NCI-H524 treated with DMSO at 0.1 percent for 48 hours (cell line): ENCODE measurements around the gene PTGER2.

Source experiments
- DNase-seq: peaks from one replicate; lab custom pipeline; 2025; lab: John Stamatoyannopoulos, UW

Gene PTGER2

DNA sequence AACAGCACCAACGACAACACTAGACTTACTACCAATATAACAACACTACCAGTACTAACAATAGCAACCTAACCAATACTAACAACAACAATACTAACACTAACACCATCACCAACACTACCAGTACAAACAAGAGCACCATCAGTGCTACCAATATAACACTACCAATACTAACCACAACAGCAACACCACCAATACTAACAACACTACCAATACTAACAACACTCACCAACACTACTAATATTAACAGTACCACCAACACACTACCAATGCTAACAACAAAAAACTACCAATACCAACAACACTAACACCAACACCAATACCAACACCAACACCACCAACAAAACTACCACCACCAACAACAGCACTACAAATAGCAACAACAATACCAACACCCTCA is 25.1 kb downstream of the PTGER2 start:
- DNase-seq: no peak

DNA sequence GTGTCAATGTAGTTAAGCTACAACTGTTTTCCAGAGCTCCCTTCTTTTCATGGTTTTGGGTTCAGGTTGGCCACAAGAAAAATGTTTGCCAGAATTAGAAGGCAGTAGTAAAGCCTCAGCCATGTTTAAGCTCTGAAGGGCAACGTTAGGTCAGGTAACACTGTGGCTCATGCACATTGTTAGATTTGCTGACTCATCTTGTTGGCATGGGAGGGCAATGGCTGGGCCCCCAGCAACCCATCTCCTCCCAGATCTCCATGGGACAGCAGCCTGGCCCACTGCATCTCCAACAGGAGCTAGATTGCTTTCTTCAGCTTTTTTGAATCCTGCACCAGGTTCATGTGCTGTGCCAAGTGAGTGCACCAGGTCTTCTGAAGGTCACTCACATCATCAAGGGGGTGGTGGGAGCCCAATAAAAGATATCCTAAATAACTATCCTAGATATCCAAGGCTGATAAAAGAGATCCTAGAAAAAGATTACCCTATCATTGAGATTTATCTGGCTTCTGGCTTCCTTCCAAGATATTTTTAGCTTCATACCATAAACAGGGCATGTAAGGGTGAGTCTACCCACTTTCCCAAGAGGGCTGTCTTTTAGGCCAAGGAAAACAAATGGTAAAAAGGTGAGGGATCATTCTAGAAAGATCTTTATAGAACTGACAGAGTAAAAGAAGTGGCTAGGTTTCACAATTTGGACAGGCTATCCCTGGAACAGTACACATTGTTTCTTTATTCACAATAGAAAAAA is 28.9 kb downstream of the PTGER2 start:
- no peak for DNase-seq

DNA sequence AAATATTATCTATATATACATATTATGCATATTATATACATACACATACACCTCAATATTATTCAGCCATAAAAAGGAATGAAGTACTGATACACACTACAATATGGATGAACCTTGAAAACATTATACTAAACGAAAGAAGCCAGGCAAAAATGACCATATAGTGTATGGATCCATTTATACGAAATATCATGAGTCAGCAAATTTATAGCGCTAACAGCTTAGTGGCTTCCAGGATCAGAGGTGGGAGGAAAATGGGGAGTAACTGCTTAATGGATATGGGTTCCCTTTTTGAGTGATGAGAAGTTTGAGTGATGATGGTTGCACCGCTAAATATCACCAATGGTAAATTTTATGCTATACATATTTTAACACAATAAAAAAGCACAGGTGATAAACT is 32.7 kb downstream of the PTGER2 start:
- no peak for DNase-seq

DNA sequence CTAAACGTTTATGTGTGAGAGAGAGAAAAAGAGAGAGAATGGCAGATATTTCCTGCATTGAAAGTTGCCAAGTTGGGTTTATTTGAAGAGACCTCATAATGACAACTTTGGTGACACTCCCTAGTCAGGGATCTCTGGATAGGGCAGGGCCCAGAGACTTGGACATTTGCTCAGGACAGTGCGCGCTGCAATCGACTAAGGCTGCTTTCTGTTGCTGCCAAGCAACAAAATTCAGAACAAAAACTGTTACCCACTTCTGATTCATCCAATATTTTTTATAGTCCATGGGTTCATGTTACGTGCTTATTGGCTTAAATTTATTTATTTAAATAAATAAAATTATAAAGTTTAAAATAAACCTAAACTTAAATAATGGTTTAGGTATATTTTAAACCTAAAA is 34.2 kb downstream of the PTGER2 start:
- DNase-seq: no peak

GRCh38 chr14:52348776-52349175 is 34.7 kb downstream of the PTGER2 start:
- DNase-seq: no peak

DNA sequence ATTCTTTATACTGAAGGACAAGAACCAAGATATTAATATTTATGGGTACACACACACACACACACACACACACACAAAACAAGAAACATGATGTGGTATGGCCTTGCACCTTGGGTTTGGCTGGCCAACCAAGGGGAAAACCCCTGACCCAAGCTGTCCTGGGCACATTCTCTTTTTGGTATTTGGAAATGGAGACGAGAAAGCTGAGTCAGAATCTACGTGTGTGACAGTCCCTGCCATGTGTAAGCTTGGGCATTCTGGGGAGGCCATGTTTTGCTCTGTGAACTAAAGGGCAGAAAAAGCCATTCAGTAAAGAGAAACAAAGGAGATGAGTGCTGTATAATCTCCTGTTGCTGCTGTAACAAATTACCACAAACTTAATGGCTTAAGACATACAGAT is 35.6 kb downstream of the PTGER2 start:
- no peak for DNase-seq

GRCh38 chr14:52350445-52350844 is 36.3 kb downstream of the PTGER2 start:
- no peak for DNase-seq

DNA sequence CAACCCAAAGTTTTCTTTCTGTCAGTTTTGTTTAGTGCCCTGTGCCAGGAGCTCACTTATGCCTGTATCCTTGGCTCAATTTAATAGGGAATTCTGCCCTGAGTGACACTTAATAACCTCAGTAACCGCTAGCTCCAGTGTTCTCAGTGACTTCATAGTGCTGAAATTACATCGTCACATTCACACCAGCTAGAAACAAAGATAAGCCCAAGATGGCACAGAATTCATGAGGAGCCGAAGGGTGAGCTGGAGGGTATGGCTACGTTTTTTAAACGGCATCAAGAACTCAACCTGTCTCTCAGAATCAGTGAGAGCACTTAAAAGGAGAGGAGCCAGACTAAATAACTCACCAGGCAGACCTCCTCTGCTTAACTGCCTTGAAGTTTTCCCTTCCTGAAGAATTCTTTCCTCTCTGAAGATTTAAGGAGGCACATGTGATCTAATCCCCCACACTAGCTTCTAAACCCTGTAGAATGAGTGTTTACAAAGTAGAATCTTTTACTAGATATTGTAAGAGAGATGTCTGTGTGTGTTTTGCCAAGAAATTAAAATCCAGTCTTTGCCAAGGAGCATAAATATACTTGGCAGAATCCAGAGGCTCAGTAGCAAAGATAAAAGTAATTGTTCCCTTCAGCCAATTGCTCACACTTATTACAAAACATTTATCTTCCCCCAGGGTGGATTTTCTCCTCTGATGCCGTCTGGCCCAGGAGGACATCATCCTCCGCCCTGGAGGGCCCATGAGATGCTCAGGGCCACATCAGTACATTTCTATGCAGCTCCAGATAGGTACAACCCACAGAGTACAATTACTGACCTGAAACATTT is 37.3 kb downstream of the PTGER2 start:
- no peak for DNase-seq

GRCh38 chr14:52352061-52352491 is 38.0 kb downstream of the PTGER2 start:
- no peak for DNase-seq

GRCh38 chr14:52352569-52352968 is 38.5 kb downstream of the PTGER2 start:
- DNase-seq: no peak

DNA sequence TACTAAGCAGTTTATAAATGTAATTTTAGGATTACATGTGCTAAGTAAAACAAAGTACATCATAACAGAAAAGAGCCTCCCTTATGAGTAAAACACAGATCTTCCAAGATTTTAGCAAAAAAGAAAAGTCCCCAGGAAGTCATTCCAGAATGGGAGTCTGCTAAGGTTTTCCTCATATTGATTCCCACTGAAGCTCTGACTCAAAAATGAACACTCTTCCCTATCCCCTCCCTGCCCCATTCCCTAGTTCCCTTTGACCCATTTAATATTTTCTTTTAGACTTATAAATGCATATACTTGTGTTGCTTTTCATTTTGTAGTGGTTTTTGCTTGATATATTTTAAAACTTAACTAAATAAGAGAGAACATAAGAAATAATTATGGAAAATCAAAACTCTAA is 40.1 kb downstream of the PTGER2 start:
- no peak for DNase-seq

DNA sequence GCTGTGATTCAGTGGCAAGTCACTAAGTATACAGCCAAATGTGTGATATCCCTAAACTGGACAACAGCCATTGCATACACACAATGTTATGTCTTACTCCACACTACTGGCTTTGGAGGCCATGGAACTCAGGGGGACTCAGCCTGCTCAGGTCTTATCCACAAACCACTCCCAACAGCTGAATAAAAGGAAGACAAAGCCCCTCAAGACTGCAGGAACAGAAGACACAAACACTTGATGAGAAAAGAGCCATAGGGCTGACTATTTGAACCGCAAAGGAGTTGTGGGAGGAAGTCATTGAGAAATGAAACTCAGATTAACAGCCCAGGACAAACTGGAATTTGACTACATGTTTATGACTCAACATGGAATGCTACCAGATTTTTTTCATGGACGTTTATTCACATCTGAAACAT is 40.9 kb downstream of the PTGER2 start:
- DNase-seq: no peak

GRCh38 chr14:52355526-52355925 is 41.4 kb downstream of the PTGER2 start:
- DNase-seq: no peak

DNA sequence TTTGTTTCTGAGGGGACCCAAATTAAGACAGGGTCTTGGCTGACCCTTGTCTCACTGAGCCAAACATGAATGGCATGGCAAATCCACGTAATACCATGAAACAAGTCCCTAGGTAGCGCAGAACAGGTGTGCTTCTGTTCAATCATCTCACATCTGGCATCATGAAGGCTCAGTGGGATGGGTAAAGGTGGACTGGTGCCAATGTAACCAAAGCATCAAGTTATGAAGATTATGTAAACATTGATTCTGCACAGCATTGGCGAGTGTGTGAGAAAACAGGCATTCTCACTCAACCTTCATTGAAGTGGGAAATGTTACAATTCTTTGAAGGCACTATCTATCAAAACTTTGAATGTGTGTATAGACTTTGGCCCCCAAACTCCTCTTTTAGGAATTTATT is 41.9 kb downstream of the PTGER2 start:
- DNase-seq: no peak

DNA sequence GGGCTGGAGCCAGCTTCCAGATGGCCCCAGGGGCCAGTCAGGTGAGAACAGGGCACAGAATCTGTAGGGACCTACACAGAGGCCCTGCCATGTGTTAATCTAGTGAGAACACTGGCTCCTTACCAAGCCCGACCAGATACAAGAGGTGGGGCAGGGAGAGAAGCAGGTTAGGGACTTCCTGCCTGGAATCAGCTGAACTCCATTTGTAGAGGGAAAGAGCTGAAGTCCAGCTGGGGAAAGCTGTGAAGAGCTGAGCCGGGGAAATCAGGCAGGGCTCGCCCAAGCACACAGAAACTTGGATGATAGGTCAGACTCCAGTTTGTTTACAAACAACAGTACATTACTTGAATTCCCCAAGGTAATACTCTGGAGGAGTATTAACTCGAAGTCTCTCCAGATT is 46.7 kb downstream of the PTGER2 start:
- DNase-seq: no peak

DNA sequence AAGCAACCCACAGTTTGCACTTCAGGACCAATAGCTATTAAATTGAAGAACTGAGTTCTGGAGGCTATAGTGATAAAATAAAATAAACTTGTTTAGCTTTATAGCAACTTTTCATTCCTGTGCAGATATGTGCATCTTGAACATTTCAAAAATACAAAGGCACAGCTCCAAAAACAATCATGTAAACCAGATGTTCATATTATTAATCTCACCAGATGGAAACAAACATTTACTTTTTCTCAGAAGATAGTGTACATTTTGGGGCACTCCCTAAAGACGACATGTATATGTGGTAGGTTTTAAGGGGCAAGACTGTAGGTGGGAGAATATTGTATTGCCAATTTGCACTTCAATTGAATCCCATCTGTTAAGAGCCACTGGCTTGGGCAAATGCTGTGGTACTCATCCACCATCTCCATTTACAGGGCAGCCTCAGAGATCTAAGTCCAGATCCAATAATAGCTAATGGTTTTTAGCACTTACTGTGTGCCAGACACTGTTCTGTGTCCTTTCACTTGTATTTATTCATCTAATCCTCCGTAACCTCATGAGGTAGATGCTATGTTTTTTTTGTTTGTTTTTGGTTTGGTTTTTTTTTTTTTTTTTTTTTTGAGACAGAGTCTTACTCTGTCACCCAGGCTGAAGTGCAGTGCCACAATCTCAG is 49.1 kb downstream of the PTGER2 start:
- DNase-seq: no peak

DNA sequence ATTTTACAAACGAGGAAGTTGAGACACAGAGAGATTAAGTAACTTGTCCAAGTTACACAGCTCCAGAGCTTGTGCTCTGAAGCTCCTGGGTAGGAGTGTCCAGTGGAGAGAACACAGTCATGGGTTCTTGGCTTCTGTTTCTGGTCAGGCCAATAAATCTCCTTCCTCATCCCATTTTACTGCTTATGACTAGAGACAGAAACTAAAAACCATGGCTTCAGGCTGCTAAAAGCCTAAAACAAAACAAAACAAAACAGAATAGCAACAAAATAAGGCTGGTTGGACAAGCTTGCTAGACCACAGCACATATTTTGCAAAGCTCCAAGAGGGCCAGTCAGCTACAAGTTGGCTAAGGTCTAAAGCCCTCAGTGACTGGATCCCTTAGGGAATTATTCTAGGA is 49.8 kb downstream of the PTGER2 start:
- no peak for DNase-seq

GRCh38 chr14:52365071-52365470 is 51.0 kb downstream of the PTGER2 start:
- no peak for DNase-seq

DNA sequence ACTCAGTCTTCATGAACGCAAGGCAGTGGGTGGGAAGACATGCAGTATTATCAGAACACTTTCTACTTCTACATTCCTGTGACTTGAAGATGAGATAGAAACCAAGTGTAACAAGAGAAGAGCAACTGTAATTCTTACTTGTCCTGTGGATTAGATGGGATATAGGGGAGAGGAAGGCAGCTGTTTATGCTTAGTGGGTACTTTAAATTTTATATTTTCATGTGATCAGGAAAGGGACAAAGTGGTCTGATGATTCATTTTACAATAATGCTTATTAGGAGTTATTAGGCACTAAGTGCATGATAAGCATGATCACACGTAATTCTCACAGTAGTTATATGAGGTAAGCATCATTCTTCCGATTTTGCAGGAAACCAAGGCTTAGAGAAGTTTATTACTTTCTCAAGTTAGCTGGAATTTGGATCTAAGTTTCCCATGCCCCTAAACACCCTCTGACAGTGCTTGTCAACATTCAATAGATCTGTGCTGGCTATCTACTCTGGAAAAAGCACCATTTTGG is 52.7 kb downstream of the PTGER2 start:
- no peak for DNase-seq

DNA sequence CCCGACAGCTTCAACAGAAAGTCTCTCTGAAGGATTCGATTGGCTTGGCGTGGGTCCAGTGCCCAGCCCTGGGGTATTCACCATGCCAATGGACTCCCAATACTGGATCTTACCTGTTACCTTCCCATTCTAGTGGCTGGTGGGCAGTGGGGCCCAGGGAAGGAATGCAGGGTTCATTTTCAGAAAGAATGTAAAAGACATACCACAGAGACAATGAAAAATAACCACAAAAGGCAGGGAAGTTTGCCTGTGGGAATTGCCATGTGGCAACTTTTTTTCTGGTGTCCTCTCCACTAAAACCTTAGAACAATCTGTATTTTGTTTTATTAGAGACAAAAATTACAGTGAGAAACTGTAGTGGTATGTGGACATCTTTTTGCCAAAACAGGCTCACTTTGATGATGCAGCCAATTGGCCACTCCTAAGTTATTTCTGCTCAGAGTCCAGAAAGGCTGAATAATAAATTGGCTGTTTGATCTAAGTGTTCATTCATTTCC is 55.2 kb downstream of the PTGER2 start:
- no peak for DNase-seq

DNA sequence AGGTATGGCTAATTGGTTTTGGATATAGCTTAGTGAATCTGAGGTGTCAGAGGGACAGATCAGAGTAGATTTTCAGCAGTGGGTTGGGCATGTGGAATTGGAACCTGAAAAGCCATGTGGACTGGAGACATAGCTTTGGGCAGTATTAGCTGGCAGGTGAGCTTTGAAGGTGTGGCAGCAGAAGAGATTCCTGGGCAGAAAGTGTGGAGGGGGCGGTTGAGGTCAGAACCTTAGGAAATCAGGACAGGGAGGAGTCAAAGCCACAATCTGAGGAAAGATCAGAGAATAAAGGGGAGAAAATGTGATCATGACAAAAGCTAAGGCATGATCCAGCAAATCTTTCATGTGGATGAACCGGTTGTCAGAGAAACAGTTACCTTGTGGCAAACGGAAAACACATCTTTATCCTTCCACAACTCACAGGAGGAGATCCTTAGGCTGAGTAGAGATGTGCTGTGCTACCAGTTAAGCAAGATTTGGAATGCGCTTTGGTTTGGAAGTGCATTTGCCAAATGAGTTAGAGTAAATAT is 56.4 kb downstream of the PTGER2 start:
- no peak for DNase-seq

GRCh38 chr14:52377940-52378339 is 63.8 kb downstream of the PTGER2 start:
- DNase-seq: no peak
